ENCODE results near the gene STK24. TPM values are rescaled to one million over a fixed set of nuclear protein-coding genes. Genes with fewer than 3 reads are reported as not detected.

The STK24 gene
- total and polyA plus RNA-seq, 2 of the 8 experiments (the other 6 are each of a cell fraction or from before 2014, with no cell fraction given), result 62.8 to 143 TPM

GRCh38 chr13:98508685-98509084 lies 68.2 kb downstream of the STK24 start:
- H3K23ac ChIP-seq (ENCODE audit: insufficient read length), result no peak overlapping the region
- TF ChIP-seq SIX5 (IDR thresholded peaks at IDR 0.05; ENCODE audit: low read depth, low read length) (no peak), NANOG (IDR thresholded peaks at IDR 0.05; ENCODE audit: insufficient read depth, low read depth, low read length, poor library complexity, severe bottlenecking) (no peak), FOSL1 (IDR thresholded peaks at IDR 0.05; ENCODE audit: insufficient read depth, low read depth, low read length) (no peak), SUZ12 (IDR thresholded peaks at IDR 0.05; ENCODE audit: low read length) (no peak), KDM1A (IDR thresholded peaks at IDR 0.05; ENCODE audit: borderline replicate concordance, low read length) (no peak), JUND (IDR thresholded peaks at IDR 0.05; ENCODE audit: low read length) (no peak), SAP30 (IDR thresholded peaks at IDR 0.05; ENCODE audit: insufficient read depth, insufficient replicate concordance, low read length) (no peak), YY1 (IDR thresholded peaks at IDR 0.05; ENCODE audit: low read depth, low read length) (no peak), MAX (IDR thresholded peaks at IDR 0.05) (no peak)
- no peak overlapping the region for H4K5ac ChIP-seq (ENCODE audit: insufficient read length, low read depth, low read length)
- H3K4me1 ChIP-seq (replicated peaks in 1 of 4; ENCODE audit: control insufficient read depth in 3 of 4, insufficient read depth in 4 of 4, low read length in 3 of 4), result peaks cover 6 to 22% (median 17%) of the 10 kb centered on the region in 4 experiments
- H2BK120ac ChIP-seq (replicated peaks; ENCODE audit: low read depth, low read length), result no peak overlapping the region
- no peaks in the 10 kb centered on the region for H3K23me2 ChIP-seq (ENCODE audit: low read depth, low read length)
- FAIRE-seq (no peak), DNase-seq (ENCODE audit: low read depth in 1 of 2, low spot score in 2 of 2) (no peak)
- no peak overlapping the region for H3K14ac ChIP-seq (ENCODE audit: insufficient read length)
- no peak overlapping the region for H3K9ac ChIP-seq (replicated peaks in 1 of 4; ENCODE audit: extremely low read depth in 1 of 4, low read depth in 3 of 4, low read length in 3 of 4)
- H2BK15ac ChIP-seq (ENCODE audit: low read length), result no peak overlapping the region; the same call in 1 of the 2 replicates
- ChIA-PET CTCF (ENCODE audit: partially characterized antibody) (interaction anchor here (0.5 to 4.1 kb wide), 10 partner anchors 15 to 658 kb away, joined by 3 to 18 read pairs (median 4); no protein-coding TSS in a partner anchor), POLR2A (ENCODE audit: partially characterized antibody) (interaction anchor here (0.5 to 1.2 kb wide), 2 partner anchors 13 to 20 kb away, joined by 3 read pairs; no protein-coding TSS in a partner anchor)
- H3K79me1 ChIP-seq (ENCODE audit: low read depth, low read length), result peaks cover 24% of the 10 kb centered on the region; the same call in 1 of the 2 replicates
- H2AFZ ChIP-seq (ENCODE audit: low read length), result no peak overlapping the region
- H2AK5ac ChIP-seq (ENCODE audit: low read depth, low read length), result no peak overlapping the region
- H4K91ac ChIP-seq (replicated peaks; ENCODE audit: insufficient read length, low read length), result no peak overlapping the region
- H3K27ac ChIP-seq (ENCODE audit: low read depth, low read length), result no peak overlapping the region
- no peaks in the 10 kb centered on the region for H3K36me3 ChIP-seq (ENCODE audit: control insufficient read depth in 2 of 4, insufficient read depth in 4 of 4, low read length in 3 of 4)
- no peaks in the 10 kb centered on the region for H3K9me3 ChIP-seq (ENCODE audit: insufficient read depth in 2 of 2, low read depth in 1 of 2, low read length in 1 of 2)
- H4K8ac ChIP-seq (ENCODE audit: extremely low read depth, insufficient read depth, low read length), result no peak overlapping the region
- H3K79me2 ChIP-seq (ENCODE audit: control insufficient read depth in 1 of 2, insufficient read depth in 2 of 2, low read length in 2 of 2), result peaks cover 6 to 97% of the 10 kb centered on the region in 2 experiments; a peak in 3 of 4 replicates
- H4K20me1 ChIP-seq (replicated peaks in 1 of 2; ENCODE audit: control insufficient read depth in 1 of 2, insufficient read depth in 2 of 2, low read length in 2 of 2), result peaks cover 18 to 29% of the 10 kb centered on the region in 2 experiments
- H3K4me3 ChIP-seq (ENCODE audit: extremely low read depth in 1 of 4, insufficient read depth in 2 of 4, low read depth in 3 of 4, low read length in 4 of 4), result no peak overlapping the region
- H3K27me3 ChIP-seq (replicated peaks in 1 of 4; ENCODE audit: control insufficient read depth in 3 of 4, extremely low read depth in 1 of 4, insufficient read depth in 3 of 4, low read length in 3 of 4), result no peaks in the 10 kb centered on the region
- H2BK20ac ChIP-seq (ENCODE audit: low read length), result no peak overlapping the region
- H2BK5ac ChIP-seq (ENCODE audit: low read depth, low read length), result no peak overlapping the region
- H2BK12ac ChIP-seq (ENCODE audit: low read depth, low read length), result no peak overlapping the region; the same call in 1 of the 2 replicates
- H3K4me2 ChIP-seq (ENCODE audit: insufficient read depth in 1 of 2, low read depth in 2 of 2, low read length in 2 of 2), result peak overlapping the region in 1 of 2 experiments; percentile 16; a peak in 1 of 4 replicates
- no peak overlapping the region for H3K18ac ChIP-seq (ENCODE audit: extremely low read depth, low read length)
- 86% methylated on average over 2 of the region's 2 CpGs; no CpG with 5 or more reads in 1 of the 2 experiments for WGBS, 2 experiments (ENCODE audit: extremely low coverage in 1 of 2, insufficient coverage in 1 of 2, insufficient read length in 1 of 2, insufficient replicate concordance in 2 of 2, low coverage in 1 of 2, low lambda C conversion rate in 2 of 2, missing lambda C conversion rate in 1 of 2)
- H3K56ac ChIP-seq (replicated peaks; ENCODE audit: insufficient read length, low read depth, low read length), result no peak overlapping the region
- no peak overlapping the region for H3K4ac ChIP-seq (replicated peaks; ENCODE audit: insufficient read length, low read depth, low read length)
